Breast epithelium (tissue), 4 donors: ENCODE measurements around the gene ZNF302. TPM values are rescaled to one million over a fixed set of nuclear protein-coding genes. Genes with fewer than 3 reads are reported as not detected.

Experiments
- DNase-seq, 2 donors: peaks; one replicate each; pipeline ENCODE4 v3.0.0-alpha.2; 2019; ENCODE audit warnings: low spot score in 2 of 2
- H3K27ac ChIP-seq, 2 donors: fragments of 200-600 bp; sonication (generic) in 1 of 2; one replicate each; pipeline ENCODE4 v1.5.1; 2016 to 2019; ENCODE audit warnings: mild to moderate bottlenecking in 1 of 2
- H3K27me3 ChIP-seq, 2 donors: fragments of 200-600 bp; sonication (generic) in 1 of 2; one replicate each; pipeline versions ENCODE4 v1.5.1 to v1.6.0; 2017 to 2019; ENCODE audit warnings: control low read depth in 1 of 2, mild to moderate bottlenecking in 1 of 2
- H3K36me3 ChIP-seq: fragments of 200-600 bp; one replicate; pipeline ENCODE4 v1.5.1; 2019
- H3K4me1 ChIP-seq, 2 donors: fragments of 200-600 bp; sonication (generic); one replicate each; pipeline ENCODE4 v1.5.1; 2016 to 2019; ENCODE audit warnings: control low read depth in 1 of 2
- H3K4me3 ChIP-seq, 3 donors: fragments of 200-600 bp; sonication (generic); 1 replicate in 2 of 3; 2 replicates in 1 of 3; pipeline ENCODE4 v1.5.1; 2016 to 2019; ENCODE audit warnings: mild to moderate bottlenecking in 3 of 3, moderate library complexity in 2 of 3
- H3K9me3 ChIP-seq, 2 donors: fragments of 200-600 bp; sonication (generic) in 1 of 2; one replicate each; pipeline ENCODE4 v1.5.1; 2016 to 2019; ENCODE audit warnings: control low read depth in 1 of 2
- CTCF ChIP-seq, 3 donors: fragments of 450-650 bp; IDR thresholded peaks; one replicate each; pipeline ENCODE4 v1.5.1; 2016 to 2017; ENCODE audit warnings: antibody characterized with exemption in 3 of 3, mild to moderate bottlenecking in 3 of 3, moderate library complexity in 3 of 3
- POLR2A ChIP-seq: fragments of 450-650 bp; IDR thresholded peaks from one replicate; pipeline ENCODE4 v1.6.1; 2016; ENCODE audit warnings: antibody characterized with exemption, mild to moderate bottlenecking, moderate library complexity
- POLR2AphosphoS5 ChIP-seq, 3 donors: sonication (generic); formaldehyde crosslinking; IDR thresholded peaks; one replicate each; pipeline ENCODE4 v1.6.1; 2017; ENCODE audit warnings: antibody characterized with exemption in 3 of 3
- intact Hi-C: fragments of 100-400 bp; cut with DNase I; formaldehyde crosslinking; loops from one replicate; pipeline ENCODE4 v1.15.1; 2023; ENCODE audit warnings: low total_unique reads
- total RNA-seq, 3 donors: library from RNA; depleted of rRNA; stranded (reverse); fragments of >200 nt; gene quantifications; one replicate each; pipeline ENCODE4 v1.1.0, GENCODE V29; 2016

The ZNF302 gene
- total RNA-seq, 3 donors from 2014 or later, result 24.2 to 54.2 (median 33.1) TPM

DNA sequence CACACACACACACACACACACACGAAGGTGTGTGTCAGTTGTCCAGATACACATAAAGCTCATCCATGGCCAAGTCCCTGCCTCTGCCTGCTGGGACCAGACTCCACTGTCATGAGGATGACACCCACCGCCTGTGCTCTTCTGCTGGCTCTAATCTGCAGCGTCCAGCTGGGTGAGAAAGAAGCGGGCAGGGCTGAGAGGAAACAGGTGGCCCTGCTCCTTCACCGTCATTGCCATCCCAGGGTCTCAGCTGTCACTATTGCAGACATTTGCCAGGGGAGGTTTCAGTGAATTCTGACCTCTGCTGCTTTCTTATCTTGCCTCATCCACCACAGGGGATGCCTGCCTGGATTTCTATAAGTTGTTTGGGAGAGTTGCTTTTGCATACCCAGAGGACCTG lies 31.9 kb upstream of the ZNF302 start:
- Histone ChIP-seq H3K36me3 (no peaks in the 10 kb centered on the region), H3K27me3 (no peaks in the 10 kb centered on the region), H3K9me3 (no peaks in the 10 kb centered on the region), H3K4me1 (no peaks in the 10 kb centered on the region), H3K4me3 (no peak overlapping the region), H3K27ac (no peak overlapping the region)
- intact Hi-C loops, result no loop called here
- DNase-seq, result no peak
- no peak for TF ChIP-seq POLR2AphosphoS5 (IDR thresholded peaks at IDR 0.05)
- TF ChIP-seq CTCF (IDR thresholded peaks at IDR 0.05), result no peak
- TF ChIP-seq POLR2A, result no peak

- Histone ChIP-seq H3K4me1 (no peaks in the 10 kb centered on the region), H3K27ac (no peak overlapping the region), H3K4me3 (no peak overlapping the region), H3K27me3 (no peaks in the 10 kb centered on the region), H3K9me3 (no peaks in the 10 kb centered on the region), H3K36me3 (no peaks in the 10 kb centered on the region)
- intact Hi-C loops, result no loop called here
- DNase-seq, result no peak
- TF ChIP-seq POLR2A, result no peak
- TF ChIP-seq CTCF (IDR thresholded peaks at IDR 0.05), result no peak
- no peak for TF ChIP-seq POLR2AphosphoS5 (IDR thresholded peaks at IDR 0.05)
Measured at GRCh38 chr19:34649886-34650543, 27.5 kb upstream of the ZNF302 start.

- no peaks in the 10 kb centered on the region for H3K4me1 ChIP-seq
- H3K4me3 ChIP-seq, result no peak overlapping the region
- no peak overlapping the region for H3K27ac ChIP-seq
- no peak for DNase-seq
- TF ChIP-seq POLR2AphosphoS5 (IDR thresholded peaks at IDR 0.05) (no peak), POLR2A (no peak), CTCF (IDR thresholded peaks at IDR 0.05) (no peak)
- no peaks in the 10 kb centered on the region for H3K9me3 ChIP-seq
- intact Hi-C loops, result no loop called here
- H3K36me3 ChIP-seq, result no peaks in the 10 kb centered on the region
- no peaks in the 10 kb centered on the region for H3K27me3 ChIP-seq
Measured at GRCh38 chr19:34651747-34652146, 25.7 kb upstream of the ZNF302 start.

DNA sequence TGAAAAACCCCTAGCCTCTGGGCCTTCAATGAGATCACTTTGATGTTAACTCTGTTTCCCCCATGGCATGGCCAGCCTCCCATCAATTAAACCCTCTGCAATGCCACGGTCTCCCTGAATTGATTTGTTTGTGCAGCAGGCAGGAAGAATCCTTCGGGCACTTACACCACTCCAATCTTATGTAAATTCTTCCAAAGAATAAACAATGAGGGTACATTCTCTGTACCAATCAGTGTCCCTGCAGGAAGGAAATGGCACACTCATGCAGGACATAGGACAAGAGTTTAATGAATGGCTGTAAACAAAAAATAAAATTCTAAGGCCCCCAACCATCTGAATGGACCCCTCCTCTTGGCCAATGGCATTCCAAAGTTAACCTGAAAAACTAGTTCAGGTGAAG lies 22.7 kb upstream of the ZNF302 start:
- Histone ChIP-seq H3K36me3 (no peaks in the 10 kb centered on the region), H3K4me1 (no peaks in the 10 kb centered on the region), H3K9me3 (no peaks in the 10 kb centered on the region), H3K27me3 (no peaks in the 10 kb centered on the region), H3K27ac (no peak overlapping the region), H3K4me3 (no peak overlapping the region)
- intact Hi-C loops, result no loop called here
- DNase-seq, result no peak
- TF ChIP-seq CTCF (IDR thresholded peaks at IDR 0.05) (no peak), POLR2A (no peak), POLR2AphosphoS5 (IDR thresholded peaks at IDR 0.05) (no peak)

DNA sequence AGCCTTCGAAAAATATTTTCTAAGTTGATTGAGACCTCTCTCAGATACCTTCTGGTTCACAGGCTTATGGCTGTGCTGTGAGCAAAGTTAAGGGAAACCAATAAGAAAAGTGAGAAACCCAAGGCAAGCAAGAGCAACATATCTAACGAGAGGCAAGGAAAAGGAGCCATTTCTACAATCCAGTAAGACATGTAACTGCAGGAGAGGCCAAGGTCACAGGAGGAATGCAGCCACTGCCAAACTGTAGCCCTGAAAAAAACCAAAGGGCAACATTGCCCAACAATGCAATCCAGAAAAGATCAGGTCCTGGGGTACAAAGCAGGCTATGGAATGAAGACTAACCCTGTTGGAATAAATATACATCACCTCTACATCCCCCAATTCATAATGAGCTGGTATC lies 21.8 kb upstream of the ZNF302 start:
- H3K36me3 ChIP-seq, result no peaks in the 10 kb centered on the region
- no peaks in the 10 kb centered on the region for H3K4me1 ChIP-seq
- H3K9me3 ChIP-seq, result no peaks in the 10 kb centered on the region
- H3K27ac ChIP-seq, result no peak overlapping the region
- no peak overlapping the region for H3K4me3 ChIP-seq
- no peaks in the 10 kb centered on the region for H3K27me3 ChIP-seq
- intact Hi-C loops, result no loop called here
- no peak for DNase-seq
- TF ChIP-seq CTCF (IDR thresholded peaks at IDR 0.05), result no peak
